Smooth muscle cell (in vitro differentiated cells): Measurements from ENCODE around the gene PKP1. TPM values are rescaled to one million over a fixed set of nuclear protein-coding genes. Genes with fewer than 3 reads are reported as not detected.
A peak's percentile ranks its signal among the peaks of the same experiment; 100 is the strongest.

Source experiments
- DNase-seq: peaks from one replicate; lab custom pipeline; 2025; ENCODE audit not compliant: unreplicated experiment; lab: John Stamatoyannopoulos, UW
- H2AFZ ChIP-seq: fragments of 200-600 bp; sonication (generic); 2 replicates; pipeline ENCODE4 v1.6.0; 2016; ENCODE audit warnings: antibody characterized with exemption, low read depth, mild to moderate bottlenecking
- H3F3A ChIP-seq: fragments of 200-600 bp; sonication (generic); 2 replicates; pipeline ENCODE4 v1.6.0; 2017; ENCODE audit warnings: antibody characterized with exemption, low read depth
- H3K27ac ChIP-seq: fragments of 200-600 bp; sonication (generic); 2 replicates; pipeline ENCODE4 v1.5.1; 2016; ENCODE audit warnings: low read depth, mild to moderate bottlenecking
- H3K27me3 ChIP-seq: fragments of 200-600 bp; sonication (generic); 2 replicates; pipeline ENCODE4 v1.6.1; 2016; ENCODE audit warnings: low read depth, mild to moderate bottlenecking
- H3K36me3 ChIP-seq: fragments of 200-600 bp; sonication (generic); 2 replicates; pipeline ENCODE4 v1.5.1; 2016; ENCODE audit warnings: low read depth
- H3K4me1 ChIP-seq: fragments of 200-600 bp; sonication (generic); 2 replicates; pipeline ENCODE4 v1.5.1; 2016; ENCODE audit warnings: low read depth
- H3K4me2 ChIP-seq: fragments of 200-600 bp; sonication (generic); 2 replicates; pipeline ENCODE4 v1.6.0; 2016; ENCODE audit warnings: mild to moderate bottlenecking
- H3K4me3 ChIP-seq: fragments of 200-600 bp; sonication (generic); 2 replicates; pipeline ENCODE4 v1.5.1; 2016; ENCODE audit warnings: mild to moderate bottlenecking
- H3K79me2 ChIP-seq: fragments of 200-600 bp; sonication (generic); 2 replicates; pipeline ENCODE4 v1.6.0; 2016; ENCODE audit warnings: low read depth, mild to moderate bottlenecking
- H3K9ac ChIP-seq: fragments of 200-600 bp; sonication (generic); 2 replicates; pipeline ENCODE4 v1.6.0; 2016; ENCODE audit warnings: low read depth
- H3K9me3 ChIP-seq: fragments of 200-600 bp; sonication (generic); replicated peaks from 2 replicates; pipeline ENCODE4 v1.5.1; 2016; ENCODE audit warnings: low read depth
- H4K20me1 ChIP-seq: fragments of 200-600 bp; sonication (generic); 2 replicates; pipeline ENCODE4 v1.6.0; 2016; ENCODE audit warnings: low read depth
- CTCF ChIP-seq: fragments of 200-600 bp; sonication (generic); IDR thresholded peaks from 2 replicates; pipeline ENCODE4 v1.5.1; 2017; ENCODE audit warnings: borderline replicate concordance, mild to moderate bottlenecking, antibody characterized with exemption; ENCODE audit not compliant: insufficient read depth, poor library complexity, severe bottlenecking
- WGBS: methylation state at CpG from one replicate; pipeline ENCODE4 v1.1.7; 2016; ENCODE audit warnings: low lambda C conversion rate; 5-methylcytosine and 5-hydroxymethylcytosine counted together
- polyA plus RNA-seq: library from polyadenylated mRNA; unstranded; fragments of >200 nt; fragmentation: Nextera tagmentation; extraction: Ambion mirVana; gene quantifications from 2 replicates; pipeline ENCODE4 v1.2.1, GENCODE V29; 2016
- total RNA-seq: library from RNA; depleted of rRNA; stranded (reverse); fragments of >200 nt; gene quantifications from 2 replicates; pipeline ENCODE4 v1.2.3, GENCODE V29; 2014

Gene PKP1
- total and polyA plus RNA-seq, 2 experiments from 2014 or later: 26.9 to 52.5 TPM

GRCh38 chr1:201360901-201361651, 77.8 kb downstream of the PKP1 start:
- Histone ChIP-seq H3K27ac (no peak overlapping the region), H4K20me1 (no peaks in the 10 kb centered on the region), H3K4me2 (no peak overlapping the region), H3F3A (no peaks in the 10 kb centered on the region), H3K4me3 (no peak overlapping the region), H3K27me3 (no peaks in the 10 kb centered on the region), H3K4me1 (no peaks in the 10 kb centered on the region), H3K36me3 (no peaks in the 10 kb centered on the region), H3K9ac (no peak overlapping the region), H3K9me3 (no peaks in the 10 kb centered on the region), H2AFZ (no peak overlapping the region), H3K79me2 (no peaks in the 10 kb centered on the region)
- 91% methylated on average over 14 of the region's 15 CpGs for WGBS
- TF ChIP-seq CTCF: no peak
- DNase-seq: no peak

- H3K27ac ChIP-seq: no peak overlapping the region
- H3K9ac ChIP-seq: no peak overlapping the region
- H3K4me2 ChIP-seq: no peak overlapping the region
- peak; percentile 15 for DNase-seq
- H3K36me3 ChIP-seq: no peaks in the 10 kb centered on the region
- WGBS: 48% methylated on average over 10 of the region's 10 CpGs
- peak; percentile 92 for TF ChIP-seq CTCF
- no peaks in the 10 kb centered on the region for H3K79me2 ChIP-seq
- H3K4me1 ChIP-seq: no peaks in the 10 kb centered on the region
- H3K4me3 ChIP-seq: no peak overlapping the region
- no peaks in the 10 kb centered on the region for H4K20me1 ChIP-seq
- no peaks in the 10 kb centered on the region for H3F3A ChIP-seq
- no peaks in the 10 kb centered on the region for H3K9me3 ChIP-seq
- no peaks in the 10 kb centered on the region for H3K27me3 ChIP-seq
- H2AFZ ChIP-seq: no peak overlapping the region
Measured at GRCh38 chr1:201361652-201362504, 78.6 kb downstream of the PKP1 start.

- no peaks in the 10 kb centered on the region for H3K36me3 ChIP-seq
- 95% methylated on average over 3 of the region's 3 CpGs for WGBS
- no peak for TF ChIP-seq CTCF
- no peak overlapping the region for H2AFZ ChIP-seq
- H3K4me3 ChIP-seq: no peak overlapping the region
- no peaks in the 10 kb centered on the region for H4K20me1 ChIP-seq
- DNase-seq: no peak
- no peaks in the 10 kb centered on the region for H3K4me1 ChIP-seq
- no peaks in the 10 kb centered on the region for H3F3A ChIP-seq
- no peaks in the 10 kb centered on the region for H3K9me3 ChIP-seq
- no peaks in the 10 kb centered on the region for H3K27me3 ChIP-seq
- H3K4me2 ChIP-seq: no peak overlapping the region
- no peak overlapping the region for H3K27ac ChIP-seq
- H3K79me2 ChIP-seq: no peaks in the 10 kb centered on the region
- no peak overlapping the region for H3K9ac ChIP-seq
Measured at GRCh38 chr1:201362906-201363305, 79.6 kb downstream of the PKP1 start.
